Naive B cell (primary cell): ENCODE measurements around the gene SLC35A1. TPM values are rescaled to one million over a fixed set of nuclear protein-coding genes. Genes with fewer than 3 reads are reported as not detected.

Experiments
- ATAC-seq, 2 donors: fragments of 150-1000 bp; cut with Tn5 transposase; 2 replicates each; pipeline ENCODE4 v1.10.0; 2021; ENCODE audit warnings: low read depth in 2 of 2, mild to moderate bottlenecking in 2 of 2, moderate library complexity in 2 of 2
- DNase-seq: peaks from one replicate; pipeline ENCODE4 v3.0.0; 2022
- H3K27ac Mint-ChIP-seq, 6 donors: one replicate each; pipeline ENCODE4 v1.8.0; 2020 to 2022; ENCODE audit warnings: mild to moderate bottlenecking in 6 of 6, mixed read lengths in 6 of 6, moderate library complexity in 5 of 6, inconsistent platforms in 2 of 6
- H3K27me3 Mint-ChIP-seq, 3 donors: one replicate each; pipeline ENCODE4 v1.8.0; 2021 to 2022; ENCODE audit warnings: mixed read lengths in 3 of 3, mild to moderate bottlenecking in 1 of 3
- H3K36me3 Mint-ChIP-seq, 2 donors: one replicate each; pipeline ENCODE4 v1.8.0; 2020 to 2022; ENCODE audit warnings: mixed read lengths in 2 of 2, inconsistent platforms in 1 of 2, mild to moderate bottlenecking in 1 of 2
- H3K4me1 Mint-ChIP-seq, 3 donors: one replicate each; pipeline ENCODE4 v1.8.0; 2020 to 2022; ENCODE audit warnings: mixed read lengths in 3 of 3, inconsistent platforms in 1 of 3, mild to moderate bottlenecking in 1 of 3, moderate library complexity in 1 of 3
- H3K4me3 Mint-ChIP-seq, 8 donors: one replicate each; pipeline ENCODE4 v1.8.0; 2020 to 2022; ENCODE audit warnings: mild to moderate bottlenecking in 8 of 8, mixed read lengths in 8 of 8, moderate library complexity in 8 of 8, inconsistent platforms in 2 of 8
- H3K9me3 Mint-ChIP-seq, 7 donors: one replicate each; pipeline ENCODE4 v1.8.0; 2020 to 2022; ENCODE audit warnings: mixed read lengths in 7 of 7, mild to moderate bottlenecking in 5 of 7, inconsistent platforms in 2 of 7, moderate library complexity in 1 of 7
- polyA plus RNA-seq, 6 donors: library from polyadenylated mRNA; unstranded; fragments of 300-500 nt; fragmentation: Illumina TruSeq; gene quantifications; one replicate each; pipeline ENCODE4 v1.2.3, GENCODE V29; 2021; ENCODE audit warnings: low read depth in 6 of 6

Gene SLC35A1
- polyA plus RNA-seq, 6 donors from 2014 or later, result 18.0 to 26.6 (median 25.4) TPM

GRCh38 chr6:87539554-87539953 is 66.8 kb downstream of the SLC35A1 start:
- no peak overlapping the region for H3K27ac Mint-ChIP-seq

GRCh38 chr6:87540539-87540938 is 67.8 kb downstream of the SLC35A1 start:
- Mint-ChIP-seq H3K27me3 (no peaks in the 10 kb centered on the region), H3K9me3 (peaks cover 0 to 16% (median 10%) of the 10 kb centered on the region in 7 donors), H3K27ac (peak overlapping the region in 2 of 6 donors; percentile 18 to 41), H3K4me3 (no peak overlapping the region), H3K36me3 (peaks cover 21 to 34% of the 10 kb centered on the region in 2 donors), H3K4me1 (peaks cover 8 to 20% (median 12%) of the 10 kb centered on the region in 3 donors)
- ATAC-seq (no peak), DNase-seq (no peak)

More at GRCh38 chr6:87539554-87539953, 66.8 kb downstream of the SLC35A1 start:
- Mint-ChIP-seq H3K36me3 (peaks cover 16 to 28% of the 10 kb centered on the region in 2 donors), H3K9me3 (peaks cover 0 to 16% (median 10%) of the 10 kb centered on the region in 7 donors), H3K4me1 (peaks cover 6 to 14% (median 10%) of the 10 kb centered on the region in 3 donors), H3K4me3 (no peak overlapping the region), H3K27me3 (no peaks in the 10 kb centered on the region)
- DNase-seq (no peak), ATAC-seq (no peak)

GRCh38 chr6:87541041-87541440 is 68.3 kb downstream of the SLC35A1 start:
- Mint-ChIP-seq H3K36me3 (peaks cover 21 to 39% of the 10 kb centered on the region in 2 donors), H3K4me1 (peaks cover 8 to 20% (median 12%) of the 10 kb centered on the region in 3 donors), H3K9me3 (peaks cover 0 to 16% (median 10%) of the 10 kb centered on the region in 7 donors), H3K4me3 (no peak overlapping the region), H3K27me3 (no peaks in the 10 kb centered on the region), H3K27ac (peak overlapping the region in 1 of 6 donors; percentile 41)
- DNase-seq (no peak), ATAC-seq (no peak)

GRCh38 chr6:87541744-87542143 is 69.0 kb downstream of the SLC35A1 start:
- no peaks in the 10 kb centered on the region for H3K27me3 Mint-ChIP-seq
- no peak overlapping the region for H3K27ac Mint-ChIP-seq
- no peak overlapping the region for H3K4me3 Mint-ChIP-seq
- peaks cover 21 to 40% of the 10 kb centered on the region in 2 donors for H3K36me3 Mint-ChIP-seq
- H3K9me3 Mint-ChIP-seq, result peaks cover 0 to 16% (median 10%) of the 10 kb centered on the region in 7 donors
- ATAC-seq (no peak), DNase-seq (no peak)
- peaks cover 8 to 20% (median 11%) of the 10 kb centered on the region in 3 donors for H3K4me1 Mint-ChIP-seq

GRCh38 chr6:87543696-87544473 is 71.1 kb downstream of the SLC35A1 start:
- Mint-ChIP-seq H3K27ac (peak overlapping the region in 2 of 6 donors; percentile 8 to 29), H3K9me3 (peaks cover 0 to 16% (median 10%) of the 10 kb centered on the region in 7 donors), H3K36me3 (peaks cover 21 to 36% of the 10 kb centered on the region in 2 donors), H3K4me3 (no peak overlapping the region), H3K4me1 (peaks cover 4 to 13% (median 4%) of the 10 kb centered on the region in 3 donors), H3K27me3 (no peaks in the 10 kb centered on the region)
- ATAC-seq (no peak), DNase-seq (no peak)

- DNase-seq, result no peak
- peaks cover 4 to 13% (median 4%) of the 10 kb centered on the region in 3 donors for H3K4me1 Mint-ChIP-seq
- H3K27me3 Mint-ChIP-seq, result no peaks in the 10 kb centered on the region
- no peak overlapping the region for H3K4me3 Mint-ChIP-seq
- ATAC-seq, result no peak
- H3K36me3 Mint-ChIP-seq, result peaks cover 20 to 33% of the 10 kb centered on the region in 2 donors
- peaks cover 0 to 13% (median 6%) of the 10 kb centered on the region in 7 donors for H3K9me3 Mint-ChIP-seq
- peak overlapping the region in 2 of 6 donors; percentile 8 to 29 for H3K27ac Mint-ChIP-seq
These were observed 71.6 kb downstream of the SLC35A1 start for GRCh38 chr6:87544474-87544735.

- DNase-seq (no peak), ATAC-seq (no peak)
- Mint-ChIP-seq H3K4me3 (no peak overlapping the region), H3K9me3 (no peaks in the 10 kb centered on the region), H3K27me3 (no peaks in the 10 kb centered on the region), H3K27ac (peak overlapping the region in 3 of 6 donors; percentile 18 to 39 (median 23)), H3K4me1 (no peaks in the 10 kb centered on the region), H3K36me3 (peaks cover 11 to 37% of the 10 kb centered on the region in 2 donors)
These were observed 79.0 kb downstream of the SLC35A1 start for GRCh38 chr6:87551799-87552198.

GRCh38 chr6:87553159-87553765 is 80.5 kb downstream of the SLC35A1 start:
- Mint-ChIP-seq H3K36me3 (peaks cover 11 to 48% of the 10 kb centered on the region in 2 donors), H3K4me1 (peaks cover 0 to 3% (median 2%) of the 10 kb centered on the region in 3 donors), H3K27ac (peak overlapping the region in 3 of 6 donors; percentile 6 to 15 (median 13)), H3K4me3 (no peak overlapping the region), H3K27me3 (no peaks in the 10 kb centered on the region), H3K9me3 (no peaks in the 10 kb centered on the region)
- ATAC-seq (no peak), DNase-seq (no peak)

GRCh38 chr6:87555506-87555905 is 82.7 kb downstream of the SLC35A1 start:
- no peak for DNase-seq
- H3K4me3 Mint-ChIP-seq, result no peak overlapping the region
- H3K27ac Mint-ChIP-seq, result peak overlapping the region in 1 of 6 donors; percentile 38
- no peaks in the 10 kb centered on the region for H3K27me3 Mint-ChIP-seq
- H3K9me3 Mint-ChIP-seq, result no peaks in the 10 kb centered on the region
- peaks cover 0 to 5% (median 4%) of the 10 kb centered on the region in 3 donors for H3K4me1 Mint-ChIP-seq
- no peak for ATAC-seq
- H3K36me3 Mint-ChIP-seq, result peaks cover 11 to 43% of the 10 kb centered on the region in 2 donors

- Mint-ChIP-seq H3K27ac (peak overlapping the region in 1 of 6 donors; percentile 23), H3K36me3 (peaks cover 14 to 37% of the 10 kb centered on the region in 2 donors), H3K27me3 (no peaks in the 10 kb centered on the region), H3K4me1 (peaks cover 0 to 5% (median 4%) of the 10 kb centered on the region in 3 donors), H3K4me3 (no peak overlapping the region), H3K9me3 (no peaks in the 10 kb centered on the region)
- DNase-seq (no peak), ATAC-seq (no peak)
These were observed 85.7 kb downstream of the SLC35A1 start for GRCh38 chr6:87558446-87558845.

GRCh38 chr6:87561017-87561416 is 88.2 kb downstream of the SLC35A1 start:
- no peaks in the 10 kb centered on the region for H3K9me3 Mint-ChIP-seq
- H3K36me3 Mint-ChIP-seq, result peaks cover 21 to 34% of the 10 kb centered on the region in 2 donors
- ATAC-seq (no peak), DNase-seq (no peak)
- H3K4me1 Mint-ChIP-seq, result peaks cover 3 to 5% (median 4%) of the 10 kb centered on the region in 3 donors
- no peaks in the 10 kb centered on the region for H3K27me3 Mint-ChIP-seq
- H3K27ac Mint-ChIP-seq, result no peak overlapping the region
- no peak overlapping the region for H3K4me3 Mint-ChIP-seq
